PFSK-1 (cell line): ENCODE measurements around the gene CKAP5.

Experiments
- FOXP2 ChIP-seq: optimal IDR thresholded peaks from 2 replicates; pipeline ENCODE3; 2011; ENCODE audit warnings: borderline replicate concordance, control low read depth, inconsistent platforms; ENCODE audit not compliant: insufficient read depth; ENCODE audit errors: extremely low read length, extremely low read depth
- POLR2AphosphoS5 ChIP-seq: IDR thresholded peaks from 2 replicates; pipeline ENCODE4 v1.6.1; 2012; ENCODE audit warnings: low read depth, mild to moderate bottlenecking, control low read depth, low read length, moderate library complexity
- REST ChIP-seq, 2 experiments: IDR thresholded peaks; 2 replicates each; pipeline versions ENCODE4 v1.6.1 to v1.8.0; 2011 to 2012; ENCODE audit warnings: low read depth in 2 of 2, low read length in 2 of 2, control low read depth in 1 of 2, inconsistent platforms in 1 of 2, mild to moderate bottlenecking in 1 of 2, moderate library complexity in 1 of 2; ENCODE audit not compliant: insufficient read depth in 1 of 2
- SIN3A ChIP-seq: IDR thresholded peaks from 2 replicates; pipeline ENCODE4 v1.6.1; 2012; ENCODE audit warnings: mild to moderate bottlenecking, low read length, moderate library complexity, borderline replicate concordance; ENCODE audit not compliant: insufficient read depth
- TAF1 ChIP-seq: IDR thresholded peaks from 2 replicates; pipeline ENCODE4 v1.6.1; 2012; ENCODE audit warnings: low read length, control low read depth, borderline replicate concordance; ENCODE audit not compliant: insufficient read depth

The CKAP5 gene

GRCh38 chr11:46698597-46698996 lies 147.5 kb downstream of the CKAP5 start:
- TF ChIP-seq REST (IDR thresholded peaks at IDR 0.05; ENCODE audit: insufficient read depth in 1 of 2, low read depth in 2 of 2, low read length in 2 of 2) (no peak), POLR2AphosphoS5 (no peak)

- TF ChIP-seq TAF1 (no peak), REST (IDR thresholded peaks at IDR 0.05; ENCODE audit: insufficient read depth in 1 of 2, low read depth in 2 of 2, low read length in 2 of 2) (no peak), POLR2AphosphoS5 (no peak), SIN3A (no peak), FOXP2 (no peak)
Measured at GRCh38 chr11:46697723-46698122, 148.4 kb downstream of the CKAP5 start.

GRCh38 chr11:46697303-46697702 lies 148.8 kb downstream of the CKAP5 start:
- no peak for TF ChIP-seq SIN3A
- TF ChIP-seq REST (IDR thresholded peaks at IDR 0.05; ENCODE audit: insufficient read depth in 1 of 2, low read depth in 2 of 2, low read length in 2 of 2): no peak
- TF ChIP-seq POLR2AphosphoS5: no peak
- no peak for TF ChIP-seq FOXP2
- TF ChIP-seq TAF1: no peak

GRCh38 chr11:46696212-46696558 lies 149.9 kb downstream of the CKAP5 start:
- TF ChIP-seq SIN3A (no peak), REST (IDR thresholded peaks at IDR 0.05; ENCODE audit: insufficient read depth in 1 of 2, low read depth in 2 of 2, low read length in 2 of 2) (no peak), FOXP2 (no peak), POLR2AphosphoS5 (no peak)

GRCh38 chr11:46695345-46696211 lies 150.5 kb downstream of the CKAP5 start:
- no peak for TF ChIP-seq FOXP2
- TF ChIP-seq POLR2AphosphoS5: no peak
- no peak for TF ChIP-seq TAF1
- TF ChIP-seq SIN3A: no peak
- TF ChIP-seq REST (IDR thresholded peaks at IDR 0.05; ENCODE audit: insufficient read depth in 1 of 2, low read depth in 2 of 2, low read length in 2 of 2): no peak
